ENCODE measurements around the gene CLCN6.
A peak's percentile ranks its signal among the peaks of the same experiment; 100 is the strongest.
"Not testable (repeated sequence)": the region's sequence is repeated elsewhere in the genome, so short reads cannot be mapped to it uniquely, and the experiment has no call there.

Gene CLCN6

GRCh38 chr1:11795238-11795890, 10.6 kb upstream of the CLCN6 start:
- DNase-seq (ENCODE audit: low read depth): no peak

- DNase-seq (ENCODE audit: low read depth): no peak
Observed at GRCh38 chr1:11796036-11796828, 9.8 kb upstream of the CLCN6 start.

DNA sequence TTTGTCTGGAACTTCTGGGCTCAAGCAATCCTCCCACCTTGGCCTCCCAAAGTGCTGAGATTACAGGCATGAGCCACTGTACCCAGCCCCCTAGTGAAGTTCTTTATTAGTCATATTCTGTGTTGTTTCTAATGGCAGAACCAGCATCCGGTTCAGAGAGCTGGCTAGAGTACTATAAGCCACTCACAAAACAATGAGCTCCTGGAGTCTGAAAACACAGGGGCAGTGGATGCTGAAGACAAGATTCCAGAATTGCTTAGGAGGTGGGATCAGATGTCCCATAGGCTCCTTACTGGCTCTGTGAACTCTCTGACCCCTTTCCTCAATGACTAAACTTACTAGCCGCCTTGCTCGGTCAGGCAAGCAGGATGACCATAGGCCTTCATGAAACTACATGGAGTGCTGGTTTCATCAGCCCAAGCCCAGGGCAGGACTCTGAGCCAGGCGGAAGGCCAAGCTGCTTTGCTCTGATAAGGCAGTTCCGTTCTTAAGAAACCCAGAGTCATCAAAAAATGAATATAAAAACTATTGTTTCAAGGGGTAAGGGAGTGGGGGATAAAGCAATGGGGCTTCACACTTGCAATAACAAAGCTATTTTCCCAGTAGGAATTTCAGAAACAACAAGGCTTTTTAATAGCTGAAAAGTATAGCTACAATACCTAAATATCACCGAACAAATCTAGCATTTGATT, 8.3 kb upstream of the CLCN6 start:
- peak; percentile 91 for DNase-seq (ENCODE audit: low read depth)

DNA sequence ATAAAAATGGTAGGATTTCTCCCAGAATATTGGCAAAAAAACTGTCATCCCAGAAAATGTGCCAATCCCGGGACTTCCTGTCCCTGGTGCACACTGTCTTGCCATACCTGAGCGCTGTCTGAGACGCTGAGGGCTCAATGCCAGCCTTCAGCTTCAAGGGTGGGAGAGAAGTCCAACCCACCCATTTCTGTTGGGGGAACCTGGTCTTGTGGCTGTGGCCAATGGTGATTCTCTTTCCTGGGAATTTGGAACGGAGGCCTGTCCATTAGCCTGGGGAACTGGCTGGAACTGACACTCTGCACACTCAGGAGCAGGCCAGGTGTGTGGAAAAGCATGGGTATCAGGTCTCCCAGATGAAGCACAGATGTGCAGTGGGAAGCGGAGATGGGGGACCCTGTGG, 6.9 kb upstream of the CLCN6 start:
- no peak for DNase-seq (ENCODE audit: low read depth)

DNA sequence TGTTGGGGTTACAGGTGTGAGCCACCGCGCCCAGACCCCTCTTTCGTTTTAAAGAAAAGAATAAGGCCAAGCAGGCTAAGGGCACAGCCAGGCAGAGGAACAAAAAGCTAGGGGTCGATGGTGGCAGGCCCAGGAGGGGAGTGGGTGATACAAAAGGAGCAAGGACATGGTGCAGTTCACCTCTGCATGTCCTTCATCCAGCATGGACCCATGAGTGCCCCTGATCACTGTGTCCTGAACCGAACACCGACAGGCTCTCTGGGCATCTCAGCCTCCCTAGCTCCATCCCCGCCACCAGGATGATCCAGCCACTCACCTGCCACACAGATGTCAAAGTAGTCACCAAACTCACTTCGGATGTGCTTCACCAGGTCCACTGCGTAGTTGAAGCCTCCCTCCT, 6.1 kb upstream of the CLCN6 start:
- DNase-seq (ENCODE audit: low read depth): no peak

DNA sequence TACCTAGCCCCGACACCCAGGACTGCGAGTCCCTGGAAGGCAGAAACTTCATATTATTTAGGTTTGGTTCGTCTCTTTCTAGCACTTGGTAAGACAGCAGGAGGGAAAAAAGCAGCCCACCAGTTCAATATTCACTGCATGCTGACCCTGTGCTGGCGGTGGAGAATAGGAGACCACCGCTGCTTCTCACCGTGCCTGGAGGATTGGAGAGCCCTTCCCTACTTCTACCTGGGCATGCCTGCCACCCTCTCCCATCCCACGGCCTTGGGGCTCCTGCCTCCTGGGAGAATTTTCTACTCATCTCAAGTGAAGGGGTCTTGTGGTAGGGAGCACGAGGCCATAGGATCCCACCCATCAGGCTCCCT, 5.6 kb upstream of the CLCN6 start:
- no peak for DNase-seq (ENCODE audit: low read depth)

- DNase-seq (ENCODE audit: low read depth): no peak
Observed at GRCh38 chr1:11800756-11801433, 5.1 kb upstream of the CLCN6 start.

- peak; percentile 25 for DNase-seq (ENCODE audit: low read depth)
Observed at GRCh38 chr1:11802616-11802972, 3.4 kb upstream of the CLCN6 start.

GRCh38 chr1:11802973-11803885, 2.8 kb upstream of the CLCN6 start:
- peak; percentile 99 for DNase-seq (ENCODE audit: low read depth)

DNA sequence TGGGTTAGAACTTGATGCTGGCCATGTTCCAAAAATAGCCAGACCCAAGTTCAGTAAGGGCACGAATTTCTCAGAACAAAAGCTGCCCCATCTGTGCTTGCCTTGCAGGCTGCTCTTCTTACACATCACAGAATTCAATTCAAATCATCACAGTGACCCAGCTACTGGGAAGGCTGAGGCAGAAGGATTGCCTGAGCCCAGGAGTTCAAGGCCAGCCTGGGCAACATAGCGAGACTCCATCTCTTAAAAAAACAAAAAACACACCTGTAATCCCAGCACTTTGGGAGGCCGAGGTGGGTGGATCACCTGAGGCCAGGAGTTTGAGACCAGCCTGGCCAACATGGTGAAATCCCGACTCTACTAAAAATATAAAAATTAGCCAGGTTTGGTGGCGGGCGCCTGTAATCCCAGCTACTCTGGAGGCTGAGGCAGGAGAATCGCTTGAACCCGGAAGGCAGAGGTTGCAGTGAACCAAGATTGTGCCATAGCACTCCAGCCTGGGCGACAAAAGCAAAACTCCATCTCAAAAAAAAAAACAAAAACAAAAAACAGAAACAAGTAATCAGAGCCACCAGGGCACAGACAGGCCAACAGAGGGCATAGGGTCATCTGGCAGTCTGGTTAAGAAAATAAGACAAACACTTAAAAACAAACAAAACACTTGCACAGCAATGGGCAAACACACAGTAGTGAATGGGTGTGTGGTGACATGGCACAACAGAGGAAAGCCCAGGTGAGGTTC, 1.9 kb upstream of the CLCN6 start:
- not testable (repeated sequence) for DNase-seq (ENCODE audit: low read depth)

- peak; percentile 45 for DNase-seq (ENCODE audit: low read depth)
Observed at GRCh38 chr1:11804666-11805421, 1.1 kb upstream of the CLCN6 start.

DNA sequence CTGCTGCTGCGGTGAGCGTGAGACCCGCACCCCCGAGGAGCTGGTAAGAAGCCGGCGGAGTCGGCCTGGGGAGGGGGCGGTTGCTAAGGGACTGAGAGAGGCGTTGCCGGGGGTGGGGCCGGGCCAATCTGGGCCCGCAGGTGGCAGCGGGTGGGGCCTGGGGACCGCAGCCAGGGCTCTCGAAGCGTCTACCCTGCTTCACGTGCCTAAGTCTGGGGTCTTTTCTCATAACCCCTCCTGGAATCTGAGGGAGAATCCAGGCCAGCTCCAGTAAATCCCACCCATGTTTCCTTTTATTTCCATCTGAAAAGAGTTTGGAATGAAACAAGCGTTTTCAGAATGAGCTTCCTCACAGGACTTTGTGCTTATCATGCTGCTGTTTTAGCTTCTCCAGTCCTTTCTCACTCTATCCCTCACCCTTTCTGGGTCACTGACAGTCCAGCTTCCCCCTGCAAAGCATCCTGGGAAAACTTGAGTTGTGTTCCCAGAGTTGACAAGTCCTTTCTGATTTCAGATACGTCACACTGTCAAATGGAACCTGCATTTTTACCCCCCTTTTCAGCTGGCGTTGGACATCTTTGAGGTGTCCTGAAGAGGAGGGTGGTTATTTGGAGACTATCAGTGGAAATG, 431 bp downstream of the CLCN6 start:
- DNase-seq (ENCODE audit: low read depth): peak; percentile 46

DNA sequence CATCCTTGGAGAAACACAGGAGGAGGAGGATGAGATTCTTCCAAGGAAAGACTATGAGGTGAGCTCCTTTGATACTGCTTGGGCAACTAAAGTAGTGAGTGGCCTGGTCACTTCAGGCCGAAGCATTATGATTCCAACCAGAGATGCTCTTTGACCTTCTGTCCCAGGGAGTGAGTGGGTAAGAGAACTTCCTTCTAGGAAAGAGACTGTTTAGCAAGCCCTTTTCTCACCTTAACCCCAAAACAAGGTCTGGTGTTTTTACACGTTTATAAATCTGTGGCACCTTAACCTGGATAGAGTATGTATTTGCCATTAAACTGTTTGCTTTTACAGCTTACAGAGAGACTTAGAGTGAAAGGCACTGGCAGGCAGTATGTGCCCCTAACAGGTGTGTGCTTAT, 1.1 kb downstream of the CLCN6 start:
- DNase-seq (ENCODE audit: low read depth): no peak

DNA sequence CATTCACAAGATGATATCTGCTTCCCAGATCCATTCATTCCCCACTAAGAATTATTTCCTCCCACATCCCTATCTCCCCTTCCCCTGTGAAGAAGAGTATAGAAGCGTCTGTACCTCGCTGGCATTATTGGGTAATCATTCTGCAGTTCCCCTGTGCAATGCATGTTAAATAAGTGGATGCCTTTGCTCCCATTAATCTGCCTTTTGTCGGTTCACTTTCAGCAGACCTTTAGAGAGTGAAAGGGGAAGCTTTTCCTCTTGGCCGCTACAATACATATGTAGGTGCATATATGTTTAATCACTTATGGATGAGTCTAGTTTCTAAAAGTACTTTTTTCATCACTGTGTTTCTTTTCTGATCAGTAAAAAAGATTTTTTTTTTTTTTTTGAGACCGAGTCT, 7.0 kb downstream of the CLCN6 start:
- DNase-seq (ENCODE audit: low read depth): no peak

- no peak for DNase-seq (ENCODE audit: low read depth)
Observed at GRCh38 chr1:11817192-11817591, 11.2 kb downstream of the CLCN6 start.

- no peak for DNase-seq (ENCODE audit: low read depth)
Observed at GRCh38 chr1:11822091-11822490, 16.1 kb downstream of the CLCN6 start.

- no peak for DNase-seq (ENCODE audit: low read depth)
Observed at GRCh38 chr1:11823366-11824137, 17.6 kb downstream of the CLCN6 start.

GRCh38 chr1:11825131-11825530, 19.1 kb downstream of the CLCN6 start:
- no peak for DNase-seq (ENCODE audit: low read depth)

DNA sequence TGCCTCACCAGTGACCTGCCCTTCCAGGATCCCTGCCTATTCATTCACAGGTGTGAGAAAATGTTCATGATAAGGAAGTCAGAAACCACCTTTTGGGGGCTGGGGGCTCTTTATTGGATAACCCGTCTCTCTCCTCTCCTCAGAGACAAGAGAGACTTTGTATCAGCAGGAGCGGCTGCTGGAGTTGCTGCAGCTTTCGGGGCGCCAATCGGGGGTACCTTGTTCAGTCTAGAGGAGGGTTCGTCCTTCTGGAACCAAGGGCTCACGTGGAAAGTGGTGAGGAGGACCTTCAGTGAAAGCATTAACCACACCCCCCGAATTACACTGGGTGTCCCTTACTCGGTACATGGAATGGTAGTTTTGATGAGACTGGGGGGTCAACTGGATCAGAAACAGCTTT, 21.0 kb downstream of the CLCN6 start:
- DNase-seq (ENCODE audit: low read depth): no peak

All from CMK (cell line).